Measurements from ENCODE around the gene TUBB2B. TPM values are rescaled to one million over a fixed set of nuclear protein-coding genes. Genes with fewer than 3 reads are reported as not detected.

The TUBB2B gene
- total and polyA plus RNA-seq, 9 of the 15 experiments (the other 6 are each of a cell fraction or from before 2014, with no cell fraction given) = 0.11 to 9.7 (median 4.6) TPM

- no peak overlapping the region for H2AFZ ChIP-seq (ENCODE audit: low read depth, low read length)
- no peak for FAIRE-seq
- H3K9me1 ChIP-seq (ENCODE audit: control insufficient read depth, insufficient read depth, low read length) = peaks cover 15% of the 10 kb centered on the region
- BruUV-seq (replicated peaks) = no TSS peak
- 72% methylated on average over 3 of the region's 3 CpGs for WGBS (ENCODE audit: insufficient coverage, low coverage, missing lambda C conversion rate)
- no peak overlapping the region for H3K4me3 ChIP-seq
- TF ChIP-seq ZNF24 (IDR thresholded peaks at IDR 0.05) (no peak), ZNF134 (CRISPR knock-in tag; conservative IDR thresholded peaks at IDR 0.05) (no peak), ATF1 (CRISPR knock-in tag; IDR thresholded peaks at IDR 0.05) (no peak), ATF1 (tag; IDR thresholded peaks at IDR 0.05) (no peak), HDAC2 (IDR thresholded peaks at IDR 0.05) (no peak), MTA3 (IDR thresholded peaks at IDR 0.05; ENCODE audit: borderline replicate concordance) (no peak), TSC22D4 (tag; IDR thresholded peaks at IDR 0.05) (no peak), ETS1 (conservative IDR thresholded peaks at IDR 0.05; ENCODE audit: control insufficient read depth, low read depth, low read length) (no peak), MEF2A (IDR thresholded peaks at IDR 0.05; ENCODE audit: control insufficient read depth, low read depth, low read length) (no peak), FOSL1 (tag; conservative IDR thresholded peaks at IDR 0.05) (no peak), ETS2 (tag; IDR thresholded peaks at IDR 0.05; ENCODE audit: borderline replicate concordance, poor library complexity, severe bottlenecking) (no peak)
- ATAC-seq = no peak
- peaks cover 88% of the 10 kb centered on the region for H3K79me2 ChIP-seq (ENCODE audit: control insufficient read depth, insufficient read depth, low read length)
- no peak overlapping the region for H3K4me2 ChIP-seq (ENCODE audit: insufficient read depth, low read length)
- peak overlapping the region in 1 of 2 experiments; percentile 53; a peak in 1 of 4 replicates for H3K9ac ChIP-seq (ENCODE audit: insufficient read depth in 1 of 2, low read depth in 2 of 2, low read length in 2 of 2)
- no peaks in the 10 kb centered on the region for H3K27me3 ChIP-seq (ENCODE audit: control insufficient read depth in 2 of 2, insufficient read depth in 2 of 2, low read length in 2 of 2)
- H3K4me1 ChIP-seq (replicated peaks in 1 of 2; ENCODE audit: control insufficient read depth in 2 of 2, insufficient read depth in 2 of 2, low read length in 2 of 2) = peaks cover 16 to 17% of the 10 kb centered on the region in 2 experiments; a peak in 4 of 5 replicates
- in situ Hi-C loops (cut with MboI) = no loop called here
- H3K36me3 ChIP-seq (ENCODE audit: control insufficient read depth, insufficient read depth, low read length) = peaks cover 85% of the 10 kb centered on the region
- ChIA-PET POLR2A (interaction anchor here (0.6 to 1.6 kb wide), 3 partner anchors 10 to 101 kb away, joined by 3 to 5 read pairs (median 5); no protein-coding TSS in a partner anchor), CTCF (ENCODE audit: low intra/inter-chr PET ratio) (no interaction called here)
- no peak overlapping the region for H3K27ac ChIP-seq (ENCODE audit: extremely low read depth, low read depth, low read length)
- no peaks in the 10 kb centered on the region for H3K9me3 ChIP-seq (replicated peaks; ENCODE audit: control insufficient read depth, insufficient read depth, low read depth, low read length)
- DNase-seq (ENCODE audit: extremely low read depth in 1 of 4, low spot score in 3 of 4) = no peak
- intact Hi-C loops (cut with micrococcal nuclease) = no loop called here
- peaks cover 42% of the 10 kb centered on the region for H4K20me1 ChIP-seq (replicated peaks; ENCODE audit: control insufficient read depth, insufficient read depth, low read length)
Measured at GRCh38 chr6:3264356-3264755, 36.9 kb upstream of the TUBB2B start.
